H9 (cell line): ENCODE data around the gene IQCK. TPM values are rescaled to one million over a fixed set of nuclear protein-coding genes. Genes with fewer than 3 reads are reported as not detected.

Source experiments
- DNase-seq: peaks from one replicate; pipeline ENCODE4 v3.0.0-alpha.2; 2017
- H2AFZ ChIP-seq: one replicate; pipeline ENCODE4 v1.6.1; 2013; ENCODE audit warnings: mild to moderate bottlenecking, low read length, control low read depth, moderate library complexity
- H2AK5ac ChIP-seq: 2 replicates; pipeline ENCODE4 v1.6.1; 2013; ENCODE audit warnings: low read length, control low read depth, mixed read lengths; ENCODE audit not compliant: insufficient read length
- H2BK120ac ChIP-seq: one replicate; pipeline ENCODE4 v1.6.1; 2013; ENCODE audit warnings: low read depth, mild to moderate bottlenecking, low read length, control low read depth, inconsistent platforms; ENCODE audit not compliant: poor library complexity, severe bottlenecking
- H2BK12ac ChIP-seq: 2 replicates; pipeline ENCODE4 v1.6.1; 2013; ENCODE audit warnings: low read length, control low read depth, mixed read lengths, low read depth; ENCODE audit not compliant: insufficient read length
- H2BK15ac ChIP-seq: 2 replicates; pipeline ENCODE4 v1.6.1; 2013; ENCODE audit warnings: low read depth, low read length, control low read depth
- H2BK20ac ChIP-seq: one replicate; pipeline ENCODE4 v1.6.1; 2013; ENCODE audit warnings: low read depth, mild to moderate bottlenecking, low read length, control low read depth, inconsistent platforms; ENCODE audit not compliant: poor library complexity, severe bottlenecking
- H2BK5ac ChIP-seq: 2 replicates; pipeline ENCODE4 v1.6.1; 2013; ENCODE audit warnings: low read length, control low read depth, mixed read lengths; ENCODE audit not compliant: insufficient read length
- H3K14ac ChIP-seq: 2 replicates; pipeline ENCODE4 v1.6.1; 2013; ENCODE audit warnings: low read length, control low read depth; ENCODE audit not compliant: insufficient read depth
- H3K18ac ChIP-seq: 2 replicates; pipeline ENCODE4 v1.6.1; 2013; ENCODE audit warnings: low read depth, mild to moderate bottlenecking, mixed read lengths, low read length, control low read depth; ENCODE audit not compliant: insufficient read length
- H3K23ac ChIP-seq: 2 replicates; pipeline ENCODE4 v1.6.1; 2013; ENCODE audit warnings: low read length, control low read depth, mixed read lengths, low read depth; ENCODE audit not compliant: insufficient read length
- H3K23me2 ChIP-seq: 2 replicates; pipeline ENCODE4 v1.6.1; 2013; ENCODE audit warnings: low read depth, mild to moderate bottlenecking, mixed read lengths, low read length, control low read depth; ENCODE audit not compliant: insufficient read length, poor library complexity, severe bottlenecking
- H3K27ac ChIP-seq: 2 replicates; pipeline ENCODE4 v1.5.1; 2013; ENCODE audit warnings: low read length, control low read depth, mixed read lengths, low read depth; ENCODE audit not compliant: insufficient read length
- H3K27me3 ChIP-seq: 2 replicates; pipeline ENCODE4 v1.6.1; 2013; ENCODE audit warnings: low read length, control low read depth, inconsistent platforms; ENCODE audit not compliant: insufficient read depth
- H3K4ac ChIP-seq: 2 replicates; pipeline ENCODE4 v1.6.1; 2013; ENCODE audit warnings: low read depth, mild to moderate bottlenecking, control low read depth, inconsistent platforms, low read length, moderate library complexity
- H3K4me1 ChIP-seq: 2 replicates; pipeline ENCODE4 v1.6.1; 2013; ENCODE audit warnings: low read length, control low read depth, inconsistent platforms; ENCODE audit not compliant: insufficient read depth
- H3K4me2 ChIP-seq: 2 replicates; pipeline ENCODE4 v1.6.1; 2013; ENCODE audit warnings: low read length, control low read depth, mixed read lengths; ENCODE audit not compliant: insufficient read length, insufficient read depth
- H3K56ac ChIP-seq: 2 replicates; pipeline ENCODE4 v1.6.1; 2013; ENCODE audit warnings: low read depth, mild to moderate bottlenecking, mixed read lengths, low read length, control low read depth; ENCODE audit not compliant: insufficient read length
- H3K79me1 ChIP-seq: 2 replicates; pipeline ENCODE4 v1.6.1; 2013; ENCODE audit warnings: low read depth, mild to moderate bottlenecking, moderate library complexity, low read length, control low read depth, inconsistent platforms; ENCODE audit not compliant: insufficient read depth, poor library complexity, severe bottlenecking
- H3K79me2 ChIP-seq: 2 replicates; pipeline ENCODE4 v1.6.1; 2013; ENCODE audit warnings: low read length, control low read depth, inconsistent platforms; ENCODE audit not compliant: insufficient read depth
- H3K9ac ChIP-seq: 2 replicates; pipeline ENCODE4 v1.6.1; 2013; ENCODE audit warnings: low read length, control low read depth, mixed read lengths; ENCODE audit not compliant: insufficient read length; ENCODE audit errors: extremely low read depth
- H3K9me3 ChIP-seq: one replicate; pipeline ENCODE4 v1.6.1; 2013; ENCODE audit warnings: low read depth, low read length, inconsistent platforms; ENCODE audit not compliant: control insufficient read depth
- H3T11ph ChIP-seq: one replicate; pipeline ENCODE4 v1.6.1; 2013; ENCODE audit warnings: mild to moderate bottlenecking, low read length, control low read depth, inconsistent platforms
- H4K20me1 ChIP-seq: one replicate; pipeline ENCODE4 v1.6.1; 2013; ENCODE audit not compliant: control insufficient read depth, insufficient read length, insufficient read depth
- H4K5ac ChIP-seq: 2 replicates; pipeline ENCODE4 v1.6.1; 2013; ENCODE audit warnings: low read depth, mild to moderate bottlenecking, mixed read lengths, low read length, control low read depth; ENCODE audit not compliant: insufficient read length
- H4K8ac ChIP-seq: replicated peaks from 2 replicates; pipeline ENCODE4 v1.6.1; 2013; ENCODE audit warnings: low read length, control low read depth, mixed read lengths, low read depth; ENCODE audit not compliant: insufficient read length
- H4K91ac ChIP-seq: 2 replicates; pipeline ENCODE4 v1.6.1; 2013; ENCODE audit warnings: low read depth, mild to moderate bottlenecking, moderate library complexity, mixed read lengths, low read length, control low read depth; ENCODE audit not compliant: insufficient read length
- H3K27ac Mint-ChIP-seq, 3 experiments: 2 replicates in 2 of 3; 3 replicates in 1 of 3; pipeline ENCODE4 v1.8.0; 2020 to 2021; ENCODE audit warnings: mixed read lengths in 3 of 3, mild to moderate bottlenecking in 1 of 3, moderate library complexity in 1 of 3
- H3K27me3 Mint-ChIP-seq: 2 replicates; pipeline ENCODE4 v1.8.0; 2021; ENCODE audit warnings: low read depth, mild to moderate bottlenecking, moderate library complexity, mixed read lengths
- H3K36me3 Mint-ChIP-seq, 3 experiments: 2 replicates in 2 of 3; 3 replicates in 1 of 3; pipeline ENCODE4 v1.8.0; 2020 to 2021; ENCODE audit warnings: low read depth in 3 of 3, mixed read lengths in 3 of 3; ENCODE audit not compliant: insufficient read depth in 1 of 3
- H3K4me1 Mint-ChIP-seq, 2 experiments: 2 replicates each; pipeline ENCODE4 v1.8.0; 2020; ENCODE audit warnings: mixed read lengths in 2 of 2
- H3K4me3 Mint-ChIP-seq, 2 experiments: 2 replicates in 1 of 2; 3 replicates in 1 of 2; pipeline ENCODE4 v1.8.0; 2020 to 2021; ENCODE audit warnings: mild to moderate bottlenecking in 2 of 2, mixed read lengths in 2 of 2, moderate library complexity in 1 of 2
- H3K9me3 Mint-ChIP-seq, 2 experiments: 2 replicates in 1 of 2; 3 replicates in 1 of 2; pipeline ENCODE4 v1.8.0; 2020; ENCODE audit warnings: mild to moderate bottlenecking in 2 of 2, mixed read lengths in 2 of 2, moderate library complexity in 1 of 2
- WGBS: extraction: QIAGEN DNeasy Blood & Tissue Kit; methylation state at CpG from one replicate; pipeline ENCODE4 v1.1.7; 2013; ENCODE audit warnings: missing lambda C conversion rate, low lambda C conversion rate, mixed read lengths; ENCODE audit not compliant: insufficient read length; ENCODE audit errors: extremely low coverage; 5-methylcytosine and 5-hydroxymethylcytosine counted together
- total RNA-seq: library from RNA; stranded (reverse); gene quantifications from 2 replicates; pipeline ENCODE4 v1.2.1, GENCODE V29; 2021
- TF ChIP-seq, protein P1 (sequence below): fragments of 200-600 bp; sonication (generic); conservative IDR thresholded peaks from 3 replicates; pipeline ENCODE4 v1.8.0; 2021; ENCODE audit warnings: antibody characterized with exemption, mild to moderate bottlenecking

IQCK gene
- total RNA-seq, 1 experiment from 2014 or later: 9.0 TPM

- H3K4me3 Mint-ChIP-seq: no peak overlapping the region
- no peak overlapping the region for H2BK15ac ChIP-seq
Observed at GRCh38 chr16:19853132-19853741, 135.2 kb downstream of the IQCK start.

More at GRCh38 chr16:19853132-19853741, 135.2 kb downstream of the IQCK start:
- no peak overlapping the region for H4K91ac ChIP-seq
- no peak overlapping the region for H4K8ac ChIP-seq
- H3K23ac ChIP-seq: no peak overlapping the region
- no peak overlapping the region for H3K4ac ChIP-seq
- no peak overlapping the region for H3T11ph ChIP-seq
- DNase-seq: no peak
- no peaks in the 10 kb centered on the region for H4K20me1 ChIP-seq
- Mint-ChIP-seq H3K4me1 (peaks cover 64 to 70% of the 10 kb centered on the region in 2 experiments), H3K27ac (peak overlapping the region in 2 of 3 experiments; percentile 9 to 74; a peak in 4 of 7 replicates), H3K36me3 (peaks cover 13 to 21% (median 20%) of the 10 kb centered on the region in 3 experiments; a peak in 6 of 7 replicates), H3K9me3 (no peaks in the 10 kb centered on the region), H3K27me3 (no peaks in the 10 kb centered on the region)
- TF ChIP-seq, protein P1, sequence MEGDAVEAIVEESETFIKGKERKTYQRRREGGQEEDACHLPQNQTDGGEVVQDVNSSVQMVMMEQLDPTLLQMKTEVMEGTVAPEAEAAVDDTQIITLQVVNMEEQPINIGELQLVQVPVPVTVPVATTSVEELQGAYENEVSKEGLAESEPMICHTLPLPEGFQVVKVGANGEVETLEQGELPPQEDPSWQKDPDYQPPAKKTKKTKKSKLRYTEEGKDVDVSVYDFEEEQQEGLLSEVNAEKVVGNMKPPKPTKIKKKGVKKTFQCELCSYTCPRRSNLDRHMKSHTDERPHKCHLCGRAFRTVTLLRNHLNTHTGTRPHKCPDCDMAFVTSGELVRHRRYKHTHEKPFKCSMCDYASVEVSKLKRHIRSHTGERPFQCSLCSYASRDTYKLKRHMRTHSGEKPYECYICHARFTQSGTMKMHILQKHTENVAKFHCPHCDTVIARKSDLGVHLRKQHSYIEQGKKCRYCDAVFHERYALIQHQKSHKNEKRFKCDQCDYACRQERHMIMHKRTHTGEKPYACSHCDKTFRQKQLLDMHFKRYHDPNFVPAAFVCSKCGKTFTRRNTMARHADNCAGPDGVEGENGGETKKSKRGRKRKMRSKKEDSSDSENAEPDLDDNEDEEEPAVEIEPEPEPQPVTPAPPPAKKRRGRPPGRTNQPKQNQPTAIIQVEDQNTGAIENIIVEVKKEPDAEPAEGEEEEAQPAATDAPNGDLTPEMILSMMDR: no peak
- no peaks in the 10 kb centered on the region for H3K9me3 ChIP-seq
- H2BK5ac ChIP-seq: no peak overlapping the region
- peaks cover 20% of the 10 kb centered on the region for H3K4me1 ChIP-seq
- no peak overlapping the region for H3K18ac ChIP-seq
- no peak overlapping the region for H2BK20ac ChIP-seq
- WGBS: no CpG with 5 or more reads among the region's 8 CpGs
- no peaks in the 10 kb centered on the region for H3K27me3 ChIP-seq
- no peak overlapping the region for H4K5ac ChIP-seq
- no peak overlapping the region for H3K4me2 ChIP-seq
- no peak overlapping the region for H2AFZ ChIP-seq
- no peak overlapping the region for H3K14ac ChIP-seq
- H2BK12ac ChIP-seq: no peak overlapping the region
- H3K23me2 ChIP-seq: no peaks in the 10 kb centered on the region
- H3K56ac ChIP-seq: no peak overlapping the region
- no peak overlapping the region for H2BK120ac ChIP-seq
- H2AK5ac ChIP-seq: no peak overlapping the region
- H3K9ac ChIP-seq: no peak overlapping the region
- no peaks in the 10 kb centered on the region for H3K79me1 ChIP-seq
- H3K27ac ChIP-seq: no peak overlapping the region
- H3K79me2 ChIP-seq: no peaks in the 10 kb centered on the region
